ENCODE measurements around the gene THBS4.
A peak's percentile ranks its signal among the peaks of the same experiment; 100 is the strongest.
"Not testable (repeated sequence)": the region's sequence is repeated elsewhere in the genome, so short reads cannot be mapped to it uniquely, and the experiment has no call there.

Gene THBS4

DNA sequence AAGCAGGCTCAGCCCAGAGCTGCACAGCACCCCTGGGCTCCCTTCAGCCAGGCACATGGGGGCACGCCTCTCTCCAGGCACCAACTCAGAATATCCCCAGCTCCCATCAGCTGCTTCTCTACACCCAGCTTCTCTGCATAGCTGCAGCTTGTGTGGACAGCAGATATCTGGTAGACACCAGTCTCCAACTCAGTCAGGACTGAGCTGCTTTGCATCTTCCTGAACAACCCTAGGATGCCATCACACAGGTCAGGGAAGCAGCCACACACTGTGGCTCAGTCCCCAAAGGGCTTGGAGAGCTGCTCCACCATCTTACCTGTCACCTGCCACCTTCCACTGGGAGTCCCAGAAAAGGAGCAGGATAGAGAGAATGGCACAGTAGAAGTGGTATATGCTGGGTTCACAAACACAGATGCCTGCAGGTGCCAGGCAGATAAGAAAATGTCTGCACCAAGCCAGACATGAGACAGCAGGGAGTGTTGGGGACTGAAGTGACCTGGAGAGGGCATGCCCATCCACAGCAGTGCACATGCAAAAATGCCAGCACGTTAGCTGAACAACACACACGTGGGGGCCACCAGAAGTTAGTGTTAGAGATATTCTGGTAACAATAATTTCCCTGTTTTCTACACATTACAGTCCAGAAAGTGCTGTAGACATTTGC is 42.0 kb downstream of the THBS4 start:
- DNase-seq, result no peak

DNA sequence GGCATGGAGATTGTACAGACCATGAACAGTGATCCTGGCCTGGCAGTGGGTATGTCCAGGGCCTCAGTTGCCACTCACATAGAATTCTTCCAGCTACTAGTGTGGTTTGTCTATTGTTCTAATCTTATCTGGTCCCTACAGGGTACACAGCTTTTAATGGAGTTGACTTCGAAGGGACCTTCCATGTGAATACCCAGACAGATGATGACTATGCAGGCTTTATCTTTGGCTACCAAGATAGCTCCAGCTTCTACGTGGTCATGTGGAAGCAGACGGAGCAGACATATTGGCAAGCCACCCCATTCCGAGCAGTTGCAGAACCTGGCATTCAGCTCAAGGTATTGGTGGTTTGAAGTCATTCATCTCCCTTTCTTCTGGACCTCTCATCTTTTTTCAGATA is 43.8 kb downstream of the THBS4 start:
- no peak for DNase-seq

DNA sequence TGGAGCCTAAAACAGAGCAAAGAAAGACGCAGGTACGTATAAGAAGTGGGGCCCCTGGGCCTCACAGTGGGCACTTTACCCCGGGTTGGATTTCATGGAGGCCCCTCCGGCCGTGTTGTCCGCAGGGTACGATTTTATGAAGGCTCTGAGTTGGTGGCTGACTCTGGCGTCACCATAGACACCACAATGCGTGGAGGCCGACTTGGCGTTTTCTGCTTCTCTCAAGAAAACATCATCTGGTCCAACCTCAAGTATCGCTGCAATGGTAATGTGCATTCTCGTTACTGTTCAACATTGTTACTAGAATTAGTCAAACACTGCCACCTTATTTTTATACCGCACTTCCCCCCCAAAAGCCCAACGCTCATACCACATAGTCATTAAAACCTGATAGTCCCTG is 47.1 kb downstream of the THBS4 start:
- DNase-seq, result no peak

DNA sequence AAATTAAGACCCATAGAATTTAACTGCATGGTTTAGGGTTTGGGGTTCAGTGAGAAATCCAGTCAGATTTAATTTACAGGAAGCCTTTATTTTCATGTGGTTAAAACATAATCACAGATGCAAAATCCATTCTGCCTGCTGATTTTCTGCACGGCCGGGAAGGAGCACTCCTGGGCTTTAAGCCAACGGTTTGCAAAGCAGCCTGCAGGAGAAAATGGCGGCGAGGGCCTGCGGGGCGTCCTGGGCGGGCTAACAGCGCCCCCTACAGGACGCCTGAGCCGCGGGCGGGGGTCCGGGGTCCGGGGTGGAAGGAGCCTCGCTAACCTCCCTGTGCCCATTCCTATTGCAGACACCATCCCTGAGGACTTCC is 47.6 kb downstream of the THBS4 start:
- DNase-seq, result peak; percentile 47

DNA sequence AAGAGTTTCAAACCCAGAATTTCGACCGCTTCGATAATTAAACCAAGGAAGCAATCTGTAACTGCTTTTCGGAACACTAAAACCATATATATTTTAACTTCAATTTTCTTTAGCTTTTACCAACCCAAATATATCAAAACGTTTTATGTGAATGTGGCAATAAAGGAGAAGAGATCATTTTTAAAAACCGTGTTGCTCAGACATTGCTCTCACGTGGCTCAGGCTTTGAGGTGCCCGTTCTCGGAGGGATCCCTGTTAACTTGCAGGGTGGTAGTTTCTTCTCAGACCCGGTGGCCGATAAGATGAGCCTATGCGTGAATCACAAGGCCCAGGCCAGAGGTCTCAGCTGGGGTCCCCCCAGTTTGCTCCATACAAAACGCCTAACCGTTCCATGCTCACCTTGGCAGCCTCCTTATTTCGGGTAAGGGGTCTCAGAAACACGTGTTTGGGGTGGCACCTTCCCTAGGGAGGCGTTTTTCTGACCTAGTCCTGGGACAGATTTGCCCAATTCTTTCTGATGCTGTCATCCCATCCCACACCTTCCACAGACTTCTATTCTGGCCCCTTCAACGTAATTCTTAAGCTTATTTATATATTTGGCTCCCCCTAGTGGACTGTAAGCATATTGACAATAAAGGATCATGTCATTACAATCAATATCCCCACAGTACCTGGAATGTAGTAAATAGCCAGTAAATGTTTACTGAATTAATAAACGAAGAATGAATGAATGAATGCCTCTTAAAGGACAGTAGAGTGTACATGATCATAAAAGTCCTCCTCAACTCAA is 48.1 kb downstream of the THBS4 start:
- peak; percentile 82 for DNase-seq

DNA sequence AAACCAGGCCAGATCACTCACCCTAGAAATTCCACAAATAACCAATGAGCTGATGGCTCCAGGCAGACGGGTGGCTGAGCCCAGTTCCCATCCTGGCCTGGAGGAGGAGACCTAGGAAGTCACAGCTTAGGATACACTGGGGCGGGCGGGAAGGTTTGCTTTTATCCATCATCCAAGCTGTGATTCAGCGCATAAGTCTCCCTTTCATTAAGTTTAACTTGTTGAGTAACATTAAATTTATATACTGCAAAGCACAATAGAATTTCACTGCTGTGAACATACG is 55.7 kb downstream of the THBS4 start:
- no peak for DNase-seq

DNA sequence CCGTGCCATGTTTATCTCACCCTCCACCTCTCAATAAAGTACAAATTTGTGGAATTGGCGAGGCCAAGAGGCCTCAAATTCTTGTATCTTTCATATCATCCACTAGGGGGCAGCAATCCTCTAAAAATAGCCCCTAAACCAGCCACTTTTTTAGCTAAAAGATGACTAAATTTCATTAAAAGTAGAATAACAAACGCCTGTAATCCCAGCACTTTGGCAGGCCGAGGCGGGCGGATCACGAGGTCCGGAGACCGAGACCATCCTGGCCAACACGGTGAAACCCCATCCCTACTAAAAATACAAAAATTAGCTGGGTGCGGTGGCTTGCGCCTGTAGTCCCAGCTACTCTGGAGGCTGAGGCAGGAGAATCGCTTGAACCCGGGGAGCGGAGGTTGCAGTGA is 56.6 kb downstream of the THBS4 start:
- DNase-seq, result peak; percentile 55

DNA sequence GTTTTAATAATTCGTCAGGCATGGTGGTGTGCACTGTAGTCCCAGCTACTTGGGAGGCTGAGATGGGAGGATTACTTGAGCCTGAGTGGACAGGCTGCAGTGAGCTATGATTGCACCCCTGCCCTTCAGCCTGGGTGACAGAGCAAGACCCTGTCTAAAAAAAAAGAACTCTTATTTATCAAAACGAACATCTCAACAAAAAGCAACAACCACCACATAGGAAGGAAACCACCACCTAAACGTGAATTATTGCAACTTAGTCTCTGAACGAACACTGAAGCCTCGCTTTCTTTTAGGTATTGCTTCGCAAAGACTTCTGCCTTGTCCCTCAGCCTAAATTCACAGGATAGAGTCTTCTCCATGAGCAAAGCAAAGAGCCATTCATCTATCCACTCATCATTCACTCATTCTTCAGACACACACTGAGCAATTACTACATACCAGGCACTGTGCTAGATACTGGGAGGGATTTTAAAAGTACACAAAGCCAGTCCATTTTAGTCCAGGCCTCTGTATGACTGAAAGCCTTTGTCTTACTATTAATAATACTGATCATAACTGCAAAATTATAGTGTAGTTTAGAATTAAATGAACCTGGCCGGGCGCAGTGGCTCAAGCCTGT is 57.4 kb downstream of the THBS4 start:
- no peak for DNase-seq

DNA sequence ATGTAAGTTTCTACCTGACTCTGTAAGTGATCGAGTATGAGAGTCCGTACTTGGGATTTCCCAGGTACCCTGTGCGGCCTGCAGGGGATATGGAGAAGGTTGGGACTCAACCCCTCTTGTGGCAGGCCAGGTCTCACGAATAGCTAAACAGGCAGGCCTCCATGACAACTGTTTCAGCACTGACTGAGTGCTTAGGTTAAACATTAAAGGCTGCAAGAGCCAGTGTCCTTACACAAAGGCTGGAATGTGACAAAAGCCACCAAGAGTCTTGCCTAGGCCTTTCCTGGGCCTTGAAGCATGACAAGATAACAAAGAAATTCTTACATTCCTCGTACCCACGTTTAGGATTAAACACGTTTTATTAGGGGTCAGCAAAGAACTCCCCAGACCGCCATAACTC is 58.6 kb downstream of the THBS4 start:
- no peak for DNase-seq

DNA sequence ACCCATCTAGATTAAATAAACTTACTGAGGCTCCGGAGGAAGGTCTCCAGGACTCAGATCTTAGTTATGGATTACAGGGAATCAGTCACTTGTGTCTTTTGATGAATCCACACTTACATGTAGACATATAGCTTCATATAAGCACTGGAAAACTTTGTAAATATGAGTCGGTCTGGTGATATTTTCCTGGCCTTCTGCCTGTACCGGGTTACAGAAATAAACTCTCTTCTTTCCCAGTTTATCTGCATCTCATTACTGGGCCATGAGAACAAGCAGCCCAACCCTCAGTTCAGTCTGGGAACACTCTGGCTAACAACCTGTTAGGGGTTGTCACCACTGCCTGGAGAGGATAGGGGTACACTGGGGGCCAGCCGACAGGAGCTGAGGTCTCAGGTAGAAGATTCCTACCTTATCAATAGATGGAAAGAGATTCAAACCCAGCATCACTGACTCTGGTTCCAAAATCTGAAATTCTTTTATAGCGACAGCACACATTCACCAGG is 59.1 kb downstream of the THBS4 start:
- no peak for DNase-seq

DNA sequence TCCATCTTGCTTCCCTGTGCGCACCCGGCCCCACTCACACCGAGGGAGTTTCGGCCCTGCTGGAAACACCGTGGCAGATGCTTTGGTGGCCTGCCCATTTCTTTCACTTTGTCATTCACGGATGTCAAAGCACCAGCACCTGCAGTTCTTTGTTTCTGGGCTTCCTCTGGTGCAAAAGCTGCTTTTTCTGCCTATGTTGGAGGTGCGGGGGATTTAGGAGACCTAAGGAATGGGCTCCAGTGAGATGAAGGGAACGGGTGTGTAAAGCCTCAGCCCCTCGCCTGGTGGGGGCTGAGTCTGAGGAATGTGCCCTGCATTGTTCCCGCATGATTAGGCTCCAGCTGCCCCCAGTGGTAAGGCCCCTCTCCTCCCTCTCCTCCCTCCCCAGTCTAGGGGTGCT is 62.3 kb downstream of the THBS4 start:
- DNase-seq, result no peak

DNA sequence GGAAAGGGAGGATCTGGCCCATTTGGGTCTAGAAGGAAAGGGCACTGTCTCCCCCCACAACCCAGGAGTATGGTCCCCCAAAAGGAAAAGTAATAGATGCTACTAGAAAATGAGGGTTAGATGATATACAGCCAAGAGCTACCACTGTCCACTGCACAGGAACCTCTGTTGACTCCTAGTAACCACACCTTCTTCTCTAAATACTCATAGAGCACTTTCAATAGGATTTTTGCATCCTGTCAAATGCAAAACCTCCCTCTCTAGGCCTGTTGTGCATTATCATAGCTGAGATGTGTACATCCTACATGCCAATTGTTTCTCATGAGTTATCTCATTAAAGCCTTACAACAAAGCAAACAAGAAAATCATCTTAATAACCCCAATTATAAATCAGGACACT is 66.8 kb downstream of the THBS4 start:
- DNase-seq, result no peak

DNA sequence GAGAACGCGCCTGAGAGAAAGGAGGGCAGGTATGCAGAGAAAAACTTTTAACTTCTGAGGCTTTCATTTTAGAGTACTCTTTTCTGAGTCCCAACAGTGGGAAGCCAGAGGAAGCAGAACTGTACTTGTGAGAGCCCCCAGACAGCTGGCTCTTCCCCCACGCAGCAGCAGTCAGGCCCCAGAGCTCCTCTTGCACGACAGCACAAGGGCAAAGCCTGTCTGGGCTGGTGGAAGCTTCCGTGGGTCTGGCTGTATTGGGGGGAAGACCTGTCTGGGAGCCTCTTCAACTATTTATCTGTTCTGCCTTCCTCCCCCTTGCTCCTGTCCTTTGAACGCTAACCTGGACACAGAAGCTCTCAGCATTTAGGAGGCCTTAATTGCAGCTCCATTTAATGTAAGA is 68.2 kb downstream of the THBS4 start:
- DNase-seq, result no peak

DNA sequence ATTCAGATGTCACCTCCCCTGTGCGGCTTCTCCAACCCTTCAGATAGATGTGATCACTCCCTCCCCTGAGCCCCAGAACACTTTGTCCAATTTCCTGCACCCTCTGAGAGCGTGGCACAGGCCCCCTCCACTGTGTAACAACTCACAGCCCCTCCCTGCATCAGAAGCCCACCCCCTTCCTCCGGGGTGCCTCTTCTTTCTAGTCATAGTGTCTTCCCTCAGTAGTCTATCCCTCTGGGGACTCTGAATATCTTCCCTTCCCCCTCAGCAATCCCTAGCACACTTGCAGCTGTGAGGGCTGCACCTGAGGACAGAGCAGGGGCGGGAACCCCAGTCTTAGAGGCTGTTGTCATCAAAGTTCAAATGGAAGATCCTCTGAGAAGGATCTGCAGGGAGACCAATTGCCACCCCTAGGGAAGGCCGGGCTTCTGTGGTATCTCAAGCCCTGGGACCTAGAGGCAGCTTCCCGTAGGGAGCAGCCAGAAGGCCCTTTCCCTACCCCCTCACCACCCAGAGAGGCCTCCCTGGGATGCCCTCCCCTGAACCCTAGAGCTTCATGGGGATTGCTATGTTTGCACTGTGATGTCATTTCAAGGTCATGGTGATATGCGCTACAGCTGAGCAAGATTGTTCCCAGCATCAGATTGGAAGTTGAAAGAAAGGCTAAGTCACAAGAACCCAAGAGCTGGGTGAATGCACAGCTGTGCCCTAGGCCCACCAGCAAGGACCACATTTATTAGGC is 70.7 kb downstream of the THBS4 start:
- no peak for DNase-seq

DNA sequence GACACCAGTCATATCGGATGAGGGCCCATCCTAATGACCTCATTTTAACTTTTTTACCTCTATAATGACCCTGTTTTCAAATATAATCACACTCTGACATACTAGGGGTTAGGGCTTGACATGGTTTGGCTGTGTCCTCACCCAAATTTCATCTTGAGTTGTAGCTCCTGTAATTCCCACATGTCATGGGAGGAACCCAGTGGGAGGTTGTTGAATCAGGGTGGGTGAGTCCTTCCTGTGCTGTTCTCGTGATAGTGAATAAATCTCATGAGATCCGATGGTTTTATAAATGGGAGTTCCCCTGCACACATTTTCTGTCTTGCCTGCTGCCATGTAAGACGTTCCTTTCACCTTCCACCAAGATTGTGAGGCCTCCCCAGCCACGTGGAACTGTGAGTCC is 71.8 kb downstream of the THBS4 start:
- DNase-seq, result no peak

DNA sequence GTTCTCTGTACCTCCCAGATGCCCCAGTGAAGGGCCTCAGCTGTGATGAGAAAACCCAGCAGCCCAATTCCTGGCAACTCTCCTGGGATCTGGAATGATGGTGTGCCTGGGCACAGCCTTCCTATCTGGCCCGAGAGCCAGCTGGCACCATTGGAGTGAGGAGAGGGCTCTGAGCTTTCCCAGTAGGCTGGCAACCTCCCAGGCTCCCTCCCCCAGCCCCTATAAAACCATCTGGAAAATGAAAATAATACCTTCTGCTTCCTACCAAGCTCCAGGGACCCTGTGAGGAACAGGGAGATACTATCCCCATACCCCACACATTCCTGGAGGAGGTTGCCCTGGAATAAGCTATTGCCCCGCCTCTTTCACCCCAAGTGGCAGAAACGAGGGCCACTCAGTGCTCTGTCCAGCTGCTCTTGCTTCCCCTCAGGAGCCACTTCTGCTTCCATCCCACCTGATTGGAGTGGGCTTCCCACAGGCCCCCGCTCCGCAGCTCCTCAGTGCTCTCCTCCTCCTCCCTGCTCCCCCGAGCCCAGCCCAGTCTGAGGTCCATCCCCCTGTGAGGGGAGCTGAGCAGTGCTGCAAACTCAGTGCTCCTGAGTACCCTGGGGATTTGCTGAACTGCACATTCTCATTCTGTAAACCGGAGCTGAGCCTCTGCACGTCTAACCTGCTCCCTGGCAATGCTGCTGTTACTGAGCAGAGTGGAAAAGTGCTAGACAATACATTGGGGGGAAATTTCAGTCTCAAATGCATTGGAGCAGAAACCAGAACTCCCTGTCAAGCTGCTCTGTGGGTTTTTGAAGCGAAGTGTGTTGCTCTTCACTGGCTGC is 74.7 kb downstream of the THBS4 start:
- no peak for DNase-seq

DNA sequence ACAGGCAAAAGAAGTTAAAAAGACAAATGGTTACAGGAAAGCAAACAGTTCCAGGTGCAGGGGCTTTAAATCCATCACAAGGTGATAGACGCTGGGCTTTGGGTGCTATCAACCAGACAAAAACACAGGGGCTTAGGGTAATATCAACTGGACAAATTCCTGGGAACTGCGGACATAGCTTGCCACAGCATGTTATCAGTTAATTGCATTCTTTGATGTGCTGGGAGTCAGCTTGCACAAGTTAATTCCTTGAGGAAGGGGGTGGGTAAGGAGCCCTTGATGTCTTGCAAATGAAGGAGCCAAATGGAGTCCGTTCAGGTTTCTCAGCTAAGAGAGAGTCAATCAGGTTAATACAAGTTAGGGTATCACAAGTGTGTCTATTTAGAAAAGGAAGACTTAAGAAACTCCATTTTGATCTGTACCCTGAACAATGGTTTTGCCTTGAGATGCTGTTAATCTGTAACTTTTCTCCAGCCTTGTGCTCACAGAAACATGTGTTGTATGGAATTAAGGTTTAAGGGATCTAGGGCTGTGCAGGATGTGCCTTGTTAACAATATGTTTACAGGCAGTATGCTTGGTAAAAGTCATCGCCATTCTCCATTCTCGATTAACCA is 76.3 kb downstream of the THBS4 start:
- DNase-seq, result not testable (repeated sequence)

DNA sequence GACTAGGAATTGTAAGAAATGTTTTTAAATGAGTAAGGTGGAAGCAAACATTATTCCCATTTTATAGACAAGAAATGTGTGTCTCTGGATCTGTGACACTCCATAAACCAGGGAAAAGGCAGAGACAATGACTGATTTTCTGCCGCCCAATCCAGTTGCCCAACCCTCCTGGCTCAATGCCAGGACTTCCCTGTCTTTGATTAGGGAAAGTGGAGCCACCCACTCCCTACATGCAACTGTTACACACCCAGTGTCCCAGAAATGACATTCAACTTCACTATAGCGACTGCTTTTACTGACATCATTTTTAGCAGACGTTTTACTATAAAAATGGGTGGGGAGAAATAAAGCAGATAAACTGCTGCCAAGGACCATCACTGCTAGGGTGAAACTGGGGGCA is 79.7 kb downstream of the THBS4 start:
- DNase-seq, result no peak

DNA sequence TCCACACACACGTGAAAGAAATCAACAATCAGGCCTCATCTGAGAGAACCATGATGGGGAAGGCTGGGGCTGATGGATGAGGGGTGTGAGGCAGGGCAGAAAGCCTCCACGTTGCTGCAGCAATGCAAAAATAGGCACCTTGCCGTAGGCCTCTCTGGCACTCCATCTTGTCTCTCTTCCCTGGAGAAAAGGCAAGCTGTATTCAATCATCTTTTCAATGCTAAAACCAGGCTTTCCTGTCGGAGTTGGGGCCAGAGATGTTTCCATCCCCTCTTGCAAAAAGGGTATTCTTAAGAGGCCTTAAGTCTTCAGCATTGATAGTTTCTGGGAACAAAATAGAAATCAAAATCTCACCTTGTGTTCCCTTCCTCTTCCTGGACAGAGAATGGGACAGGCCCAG is 80.9 kb downstream of the THBS4 start:
- no peak for DNase-seq

DNA sequence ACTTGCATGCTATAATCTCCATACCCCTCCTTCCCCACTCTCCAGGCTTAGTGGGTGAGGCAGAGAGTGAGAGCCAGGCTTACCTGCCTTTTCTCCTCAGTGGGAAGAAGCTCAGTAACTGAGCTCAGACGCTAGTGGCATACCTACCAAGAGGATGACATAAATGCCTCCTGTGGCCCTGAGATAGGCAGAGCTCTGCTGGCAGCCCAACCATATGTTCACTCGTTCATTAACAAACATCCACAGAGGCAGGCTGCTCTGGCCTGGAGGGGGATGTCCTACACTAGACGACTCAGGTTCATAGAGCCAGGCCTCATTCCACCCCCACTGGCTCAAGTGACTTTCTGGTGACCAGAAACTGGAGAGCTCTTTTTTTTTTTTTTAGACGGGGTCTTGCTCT is 81.3 kb downstream of the THBS4 start:
- DNase-seq, result no peak

DNA sequence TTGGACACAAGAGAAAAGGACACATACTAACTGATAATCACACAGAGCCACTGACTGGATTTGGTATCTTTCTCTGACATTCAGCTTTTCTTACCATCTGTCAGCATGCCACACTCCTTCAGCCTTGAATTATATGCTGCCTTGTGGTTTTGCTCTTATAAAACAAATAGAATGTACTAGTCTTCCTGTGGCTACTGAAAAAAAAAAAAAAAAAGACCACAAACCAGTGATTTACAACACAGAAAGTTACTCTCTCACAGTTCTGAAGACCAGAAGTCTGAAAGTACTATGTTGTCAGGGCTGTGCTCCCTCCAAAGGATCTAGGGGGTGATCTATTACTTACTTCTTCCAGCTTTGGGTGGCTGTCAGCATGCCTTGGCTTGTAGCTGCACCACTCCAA is 82.3 kb downstream of the THBS4 start:
- DNase-seq, result no peak

DNA sequence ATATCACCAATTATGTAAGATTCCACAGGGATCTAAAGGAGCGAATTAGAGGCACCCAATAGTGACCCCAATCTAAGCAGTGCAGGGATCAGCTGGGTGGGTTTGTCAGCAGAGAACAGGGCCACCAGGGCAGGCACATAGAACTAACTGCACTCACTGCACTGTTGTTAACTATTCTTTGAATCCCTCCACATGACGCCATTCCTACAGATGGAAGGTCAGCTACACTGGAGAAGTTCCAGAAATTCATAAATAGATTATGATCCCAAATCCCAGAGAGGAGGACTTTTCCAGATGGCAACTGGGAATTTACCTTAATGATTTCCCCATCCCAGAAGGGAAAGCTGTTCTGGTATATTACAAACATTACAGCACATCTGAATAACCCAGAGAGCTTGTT is 84.2 kb downstream of the THBS4 start:
- no peak for DNase-seq
